GM18907 (cell line): ENCODE results near the gene ATP2C2.

Experiments used
- ATAC-seq: cut with Tn5 transposase; IDR thresholded peaks from one replicate; pipeline ENCODE4 v1.9.1; 2021; ENCODE audit warnings: mild to moderate bottlenecking, moderate library complexity; ENCODE audit not compliant: unreplicated experiment

Gene ATP2C2

GRCh38 chr16:84509032-84509950 is 141.0 kb downstream of the ATP2C2 start:
- ATAC-seq = no peak

DNA sequence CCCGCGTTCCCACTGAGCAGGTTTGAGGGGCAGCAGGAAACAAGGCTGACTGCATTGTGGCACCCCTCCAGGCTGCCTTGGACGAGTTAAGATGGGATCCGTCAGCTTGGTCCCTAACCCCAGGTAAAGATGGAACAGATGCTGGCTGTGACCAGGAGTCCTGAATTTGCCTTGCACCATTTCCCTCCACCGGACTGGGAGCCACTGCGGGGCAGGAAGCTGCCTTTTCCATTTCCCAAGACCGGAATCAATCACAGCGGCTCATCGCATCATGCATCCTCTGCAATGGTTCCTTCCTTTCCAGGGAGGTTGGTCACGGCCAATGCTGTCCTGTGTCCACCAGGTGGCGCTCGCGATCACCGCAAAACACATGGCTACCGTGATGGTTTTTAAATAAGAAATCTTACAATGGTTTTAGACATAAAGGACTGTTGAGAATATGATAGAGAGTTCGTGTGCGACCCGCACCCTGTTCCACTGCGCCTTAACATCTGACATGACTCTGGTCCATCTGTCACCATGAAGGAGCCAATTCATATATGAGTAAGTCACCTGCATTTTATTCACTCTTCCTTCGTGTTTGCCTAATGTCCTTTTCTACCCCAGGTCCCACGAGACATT is 143.0 kb downstream of the ATP2C2 start:
- no peak for ATAC-seq

GRCh38 chr16:84511831-84512230 is 143.5 kb downstream of the ATP2C2 start:
- ATAC-seq = no peak

GRCh38 chr16:84513123-84513522 is 144.8 kb downstream of the ATP2C2 start:
- no peak for ATAC-seq

DNA sequence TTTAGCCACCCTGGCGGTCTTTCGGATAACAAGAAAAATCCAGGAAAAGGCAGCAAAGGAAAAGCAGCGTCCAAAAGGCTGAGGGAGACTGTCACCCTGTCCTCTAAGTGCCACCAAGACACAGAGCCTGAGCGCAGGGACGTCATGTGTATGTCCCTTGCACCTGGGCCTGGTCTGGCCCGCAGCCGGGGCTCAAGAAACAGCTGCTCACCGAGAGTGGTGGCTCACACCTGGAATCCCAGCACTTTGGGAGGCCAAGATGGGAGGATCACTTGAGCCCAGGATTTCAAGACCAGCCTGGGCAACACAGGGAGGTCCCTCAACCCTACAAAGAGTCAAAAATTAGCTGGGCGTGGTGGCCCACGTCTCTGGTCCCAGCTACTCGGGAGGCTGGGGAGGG is 145.3 kb downstream of the ATP2C2 start:
- ATAC-seq = no peak
